Astrocyte (in vitro differentiated cells and primary cell): ENCODE measurements around the gene SAA4.
"Not testable (repeated sequence)": the region's sequence is repeated elsewhere in the genome, so short reads cannot be mapped to it uniquely, and the experiment has no call there.

Experiments
- CTCF ChIP-seq: IDR thresholded peaks from 2 replicates; pipeline ENCODE4 v1.5.1; 2011; ENCODE audit warnings: low read depth, mild to moderate bottlenecking, inconsistent platforms, low read length, moderate library complexity; ENCODE audit not compliant: insufficient read depth
- EZH2 ChIP-seq: IDR thresholded peaks from 2 replicates; pipeline ENCODE4 v1.6.1; 2012; ENCODE audit warnings: mild to moderate bottlenecking, low read length, inconsistent platforms; ENCODE audit not compliant: insufficient read depth

- not testable (repeated sequence) for TF ChIP-seq CTCF, EZH2
These were observed 30.9 kb upstream of the SAA4 start for GRCh38 chr11:18267335-18268133.
